Measurements from ENCODE around the gene OR5H1.
A peak's percentile ranks its signal among the peaks of the same experiment; 100 is the strongest.

OR5H1 gene

DNA sequence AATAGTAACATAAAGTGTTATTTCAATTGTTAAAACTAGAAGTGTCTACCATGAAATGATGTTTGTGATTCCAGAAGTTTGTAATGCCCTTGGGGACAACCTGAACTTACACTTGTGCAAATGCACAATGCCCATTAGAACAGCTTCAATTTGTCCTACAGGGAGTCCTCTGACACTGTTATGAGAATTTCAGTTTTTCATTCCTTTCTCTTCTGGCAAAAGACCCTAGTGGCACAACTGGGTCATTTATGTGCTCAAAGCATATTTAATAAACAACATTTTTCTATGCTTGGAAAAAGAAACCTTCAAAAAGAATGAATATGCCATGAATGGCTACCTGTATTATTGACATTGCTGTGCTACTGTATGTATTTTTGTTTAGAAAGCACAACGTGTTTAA is at the start of gene OR5H1:
Gene OR5H1, plus strand, starts transcription at position 301 of the 400 bp plus-strand sequence. CDS start 1,977 bp downstream, outside the sequence.
- no peak for TF ChIP-seq ZFX (IDR thresholded peaks at IDR 0.05; ENCODE audit: borderline replicate concordance)
- TF ChIP-seq CTCF (IDR thresholded peaks at IDR 0.05) = no peak

DNA sequence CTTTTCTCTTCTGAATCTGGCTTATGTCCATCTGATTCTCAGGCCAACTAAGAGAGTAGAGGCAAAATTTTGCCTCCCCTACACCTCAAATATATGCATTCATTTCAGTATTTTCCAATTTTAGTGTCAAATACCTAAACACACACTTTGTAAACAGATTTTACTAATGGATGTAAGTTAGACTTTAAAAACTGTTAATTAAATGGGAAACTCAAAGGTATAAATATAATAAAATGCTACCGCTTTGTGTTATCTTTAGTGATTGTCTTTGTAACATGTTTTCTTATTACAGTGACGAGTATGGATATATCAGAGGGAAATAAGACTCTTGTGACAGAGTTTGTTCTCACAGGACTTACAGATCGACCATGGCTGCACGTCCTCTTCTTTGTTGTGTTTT is 43.6 kb upstream of the OR5H1 start, which contains the start of gene OR5AC2:
Gene OR5AC2, plus strand, starts transcription at position 301 of the 400 bp plus-strand sequence. Its CDS starts 0 bp downstream, at position 301.
- no peak within 1 kb of the TSS for H3K27ac ChIP-seq
- no peak for TF ChIP-seq ZFX (IDR thresholded peaks at IDR 0.05; ENCODE audit: borderline replicate concordance)
- TF ChIP-seq CTCF (IDR thresholded peaks at IDR 0.05) = no peak

More for the DNA sequence above, at the start of gene OR5H1:
- H3K27ac ChIP-seq = no peak within 1 kb of the TSS

DNA sequence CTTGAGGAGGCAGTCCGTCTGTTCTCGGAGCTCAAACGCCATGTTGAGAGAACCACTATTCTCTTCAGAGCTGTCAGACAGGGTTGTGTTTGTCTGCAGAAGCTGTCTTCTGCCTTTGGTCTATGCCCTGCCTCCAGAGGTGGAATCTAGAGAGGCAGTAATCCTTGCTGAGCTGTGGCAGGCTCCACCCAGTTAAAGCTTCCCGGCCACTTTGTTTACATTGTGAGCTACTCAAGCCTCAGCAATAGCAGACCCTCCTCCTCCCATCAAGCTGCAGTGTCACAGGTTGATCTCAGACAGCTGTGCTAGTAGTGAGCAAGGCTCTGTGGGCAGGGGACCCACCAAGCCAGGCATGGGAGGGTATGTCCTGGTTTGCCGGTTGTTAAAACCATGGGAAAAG is 34.6 kb upstream of the OR5H1 start:
- TF ChIP-seq CTCF (IDR thresholded peaks at IDR 0.05) (no peak), ZFX (IDR thresholded peaks at IDR 0.05; ENCODE audit: borderline replicate concordance) (no peak)
- H3K27ac ChIP-seq = no peak overlapping the region

DNA sequence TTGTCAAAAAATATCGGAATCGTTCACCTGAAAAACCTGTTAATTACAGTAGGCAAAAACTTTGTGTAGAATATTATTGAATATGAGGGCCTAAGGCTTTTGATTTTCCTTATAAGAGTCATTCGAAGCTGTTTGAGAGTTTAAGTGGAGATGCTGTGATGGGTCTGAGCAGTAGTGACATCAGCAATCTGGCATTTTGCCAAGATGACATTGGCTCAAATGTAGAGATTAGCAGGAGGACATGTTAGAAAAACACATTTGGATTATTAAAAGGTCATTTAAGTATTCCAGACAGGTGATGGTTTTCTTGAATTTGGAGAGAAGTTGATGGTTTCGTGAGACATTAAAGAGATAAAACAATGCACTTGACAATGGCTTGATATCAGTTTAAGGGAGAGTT is 30.7 kb upstream of the OR5H1 start:
- no peak overlapping the region for H3K27ac ChIP-seq
- no peak for TF ChIP-seq CTCF (IDR thresholded peaks at IDR 0.05)
- no peak for TF ChIP-seq ZFX (IDR thresholded peaks at IDR 0.05; ENCODE audit: borderline replicate concordance)

- no peak for TF ChIP-seq ZFX (IDR thresholded peaks at IDR 0.05; ENCODE audit: borderline replicate concordance)
- TF ChIP-seq CTCF (IDR thresholded peaks at IDR 0.05) = no peak
- H3K27ac ChIP-seq = no peak overlapping the region
These were observed 22.4 kb upstream of the OR5H1 start for GRCh38 chr3:98108162-98108561.

DNA sequence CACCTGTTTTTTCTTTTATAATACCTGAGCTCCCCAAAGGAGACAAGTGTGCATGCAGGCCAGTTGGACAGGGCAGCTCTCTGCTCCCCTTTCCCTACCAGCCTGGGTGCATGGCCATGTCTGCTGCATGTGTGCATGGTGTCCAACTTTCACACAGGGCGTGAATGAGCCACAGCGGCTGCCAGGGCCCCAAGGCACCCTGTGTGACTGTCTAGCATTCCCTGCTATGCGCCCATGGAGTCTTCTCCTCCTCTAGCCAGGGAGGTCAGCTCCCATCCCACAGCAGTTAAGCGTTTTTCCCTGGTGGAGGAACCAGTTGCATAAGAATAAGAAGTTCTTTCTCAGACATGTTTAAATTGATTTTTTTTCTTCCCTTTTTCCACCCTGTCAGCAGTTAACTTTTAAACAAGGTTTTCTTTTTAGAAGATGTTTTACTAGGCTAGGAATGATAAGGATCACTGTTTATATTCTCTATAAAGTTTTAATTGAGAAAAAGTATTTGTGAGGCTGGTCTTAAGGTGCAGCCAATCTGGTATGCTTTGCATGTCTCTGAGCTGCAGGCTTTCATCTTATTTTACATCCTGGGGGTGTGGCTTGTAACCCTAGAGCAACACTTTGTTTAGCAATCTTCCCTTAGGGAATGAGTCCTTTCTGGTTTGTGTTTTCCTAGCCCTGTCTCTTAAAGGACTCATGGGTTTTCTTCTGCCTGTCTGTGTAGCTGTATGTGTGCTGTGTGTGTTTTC is 20.5 kb upstream of the OR5H1 start:
- H3K27ac ChIP-seq = peak overlapping the region; percentile 33; the same call in 1 of the 2 replicates
- TF ChIP-seq CTCF (IDR thresholded peaks at IDR 0.05) (no peak), ZFX (IDR thresholded peaks at IDR 0.05; ENCODE audit: borderline replicate concordance) (no peak)

DNA sequence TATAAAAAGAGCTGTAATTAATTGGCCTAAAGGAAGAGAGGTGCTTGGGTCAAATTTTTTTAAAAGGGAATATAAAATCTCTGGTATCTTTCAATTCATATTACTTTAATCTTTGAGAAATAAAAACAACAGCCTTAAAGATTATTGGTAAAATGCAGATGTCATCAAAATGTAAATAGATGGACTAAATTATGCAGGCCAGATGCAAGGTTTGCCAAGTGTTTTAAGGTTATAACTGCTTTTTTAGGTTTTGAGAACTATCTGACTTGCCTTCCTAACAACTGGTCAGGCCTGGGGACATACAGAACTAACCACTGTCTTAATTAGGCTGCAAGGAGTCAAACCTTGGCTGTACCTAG is 20.0 kb upstream of the OR5H1 start:
- TF ChIP-seq CTCF (IDR thresholded peaks at IDR 0.05) = no peak
- TF ChIP-seq ZFX (IDR thresholded peaks at IDR 0.05; ENCODE audit: borderline replicate concordance) = no peak
- peak overlapping the region; percentile 33; the same call in 1 of the 2 replicates for H3K27ac ChIP-seq

Data from 22Rv1 (cell line).